ENCODE data around the gene KREMEN1.
"Not testable (repeated sequence)": the region's sequence is repeated elsewhere in the genome, so short reads cannot be mapped to it uniquely, and the experiment has no call there.

KREMEN1 gene

GRCh38 chr22:29072979-29073617 lies at the start of gene KREMEN1:
TSS of gene KREMEN1 (plus strand) at chr22:29073035. CDS start at chr22:29073131, 96 bp downstream.
- no peak for DNase-seq

DNA sequence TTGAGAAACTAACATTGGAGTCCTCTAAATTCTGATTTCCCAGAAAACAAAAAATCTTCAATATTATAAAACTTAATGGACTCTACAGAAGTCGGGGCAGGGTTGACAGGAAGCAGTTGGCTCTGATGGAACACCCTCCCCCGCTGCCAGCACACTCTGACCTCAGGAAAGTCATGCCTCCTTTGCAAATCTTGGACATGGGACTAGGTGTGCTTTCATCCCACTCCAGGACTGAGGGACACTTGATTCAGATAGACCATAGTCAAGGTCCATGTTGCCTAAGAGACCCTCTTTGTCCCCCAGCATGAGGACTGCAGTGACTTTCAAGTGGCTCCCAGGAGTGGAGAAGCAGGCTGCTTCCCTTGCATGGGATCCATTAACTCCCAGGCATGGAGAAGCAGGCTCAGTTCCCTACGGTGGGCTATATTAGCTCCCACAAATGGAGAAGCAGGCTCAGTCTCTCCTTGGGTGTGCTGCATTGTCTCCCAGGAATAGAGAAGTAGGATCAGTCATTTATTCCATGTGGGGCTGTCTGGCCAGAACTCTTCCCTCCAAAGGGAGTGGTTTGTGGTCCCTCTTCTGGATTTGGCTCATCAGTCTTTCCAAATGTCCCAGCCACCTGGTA lies 49.6 kb upstream of the KREMEN1 start:
- no peak for DNase-seq

- no peak for DNase-seq
These were observed 46.3 kb upstream of the KREMEN1 start for GRCh38 chr22:29026579-29026978.

GRCh38 chr22:29028468-29028867 lies 44.4 kb upstream of the KREMEN1 start:
- no peak for DNase-seq

- no peak for DNase-seq
These were observed 43.4 kb upstream of the KREMEN1 start for GRCh38 chr22:29029202-29030000.

- DNase-seq, result no peak
These were observed 42.7 kb upstream of the KREMEN1 start for GRCh38 chr22:29030016-29030617.

DNA sequence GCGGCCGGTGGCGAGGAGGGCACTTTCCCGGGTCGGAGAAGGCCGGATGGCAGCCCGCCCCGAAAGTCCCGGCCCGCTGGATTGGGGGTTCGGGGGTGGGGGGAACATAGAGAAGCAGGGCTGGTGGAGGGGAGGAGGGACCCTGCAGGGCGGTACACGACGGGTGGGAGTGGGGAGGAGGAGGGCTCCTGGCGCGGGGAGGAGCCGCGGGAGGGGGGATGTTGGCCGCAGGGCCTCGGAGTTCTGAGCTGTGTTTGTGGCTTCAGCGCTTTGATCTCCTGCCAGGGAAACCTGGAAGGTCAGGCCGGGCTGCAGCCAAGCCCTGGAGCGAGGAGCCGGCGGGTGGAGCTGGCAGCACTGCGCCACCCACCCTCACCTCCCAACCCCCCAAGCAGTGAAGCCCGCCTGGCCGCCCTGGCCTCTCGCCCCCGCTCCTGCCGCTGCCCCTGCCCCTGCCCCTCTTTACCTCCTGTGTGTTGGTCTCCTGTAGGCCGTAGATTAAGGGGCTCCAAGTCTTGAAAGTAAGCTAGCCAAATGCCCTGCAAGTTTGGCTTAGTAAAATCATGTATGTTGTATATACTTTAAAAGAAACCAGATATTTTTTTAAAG lies 42.1 kb upstream of the KREMEN1 start:
- no peak for DNase-seq

GRCh38 chr22:29031227-29032011 lies 41.4 kb upstream of the KREMEN1 start:
- DNase-seq, result no peak

GRCh38 chr22:29032014-29032475 lies 40.8 kb upstream of the KREMEN1 start:
- DNase-seq, result no peak

DNA sequence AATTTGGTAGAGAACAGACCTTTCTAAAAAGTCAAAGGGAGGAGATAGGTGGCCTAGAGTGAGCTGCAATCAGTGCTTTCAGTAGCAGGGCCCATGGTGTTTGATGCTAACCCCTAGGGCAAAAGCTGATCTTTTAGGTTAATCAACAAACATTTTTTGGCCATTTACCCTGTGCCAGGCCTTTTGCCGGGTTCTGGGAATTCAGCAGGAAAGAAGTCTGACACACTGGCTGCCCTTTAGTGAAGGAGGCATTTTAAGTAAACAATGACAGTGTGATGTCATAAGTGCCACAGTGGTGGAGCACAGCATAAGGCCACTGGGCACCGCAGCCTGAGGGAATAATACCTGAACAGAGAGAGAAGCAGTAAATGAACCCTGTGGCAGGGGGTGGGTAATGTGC lies 40.3 kb upstream of the KREMEN1 start:
- DNase-seq, result no peak

DNA sequence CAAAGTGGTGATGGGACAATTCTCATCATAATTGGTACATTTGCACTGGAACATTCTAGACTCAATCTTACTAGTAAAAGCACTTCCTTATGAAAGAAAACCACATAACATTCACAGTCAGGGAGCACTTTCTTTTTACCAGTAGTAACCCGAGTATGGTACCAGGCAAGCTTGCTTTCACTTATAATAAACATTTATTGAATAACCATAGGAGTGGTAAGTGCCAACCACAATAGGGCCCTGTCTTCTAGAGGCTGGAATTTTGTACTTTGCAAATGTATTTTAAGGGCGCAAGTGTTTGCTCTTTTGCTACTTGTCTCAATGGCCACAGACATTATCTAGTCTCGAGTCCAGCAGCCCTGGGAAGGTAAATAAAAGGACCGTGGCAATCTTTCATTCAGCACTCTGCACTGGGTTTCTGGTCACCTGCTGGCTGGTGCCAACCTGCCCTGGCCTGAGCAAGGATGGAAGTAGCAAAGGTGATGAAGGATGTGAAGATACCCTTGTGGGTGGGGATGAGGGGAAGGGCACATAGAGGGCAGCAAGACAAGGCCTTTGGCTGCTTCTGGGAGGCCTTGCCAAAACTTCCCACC lies 35.4 kb upstream of the KREMEN1 start:
- no peak for DNase-seq

DNA sequence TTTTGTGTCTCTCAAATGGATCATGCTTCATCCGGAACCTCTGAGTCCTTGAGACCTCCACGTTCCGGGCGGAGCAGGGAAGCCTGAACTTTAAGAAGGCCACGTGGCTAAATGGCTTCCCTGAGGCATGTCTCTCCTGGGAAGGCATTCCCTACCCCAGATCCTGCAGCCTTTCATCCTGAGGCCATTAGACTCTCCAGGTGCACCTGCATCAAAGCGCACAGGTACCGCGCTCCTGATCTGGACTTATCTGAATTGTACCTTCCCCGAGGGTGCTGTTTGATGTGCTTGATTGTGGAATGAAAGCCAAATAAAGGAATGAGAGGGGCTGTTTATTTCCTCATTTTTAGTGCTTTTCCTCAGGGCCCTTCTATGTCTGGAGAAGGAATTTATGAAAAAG lies 33.7 kb upstream of the KREMEN1 start:
- no peak for DNase-seq

GRCh38 chr22:29039684-29040083 lies 33.2 kb upstream of the KREMEN1 start:
- DNase-seq, result not testable (repeated sequence)

GRCh38 chr22:29040385-29041275 lies 32.2 kb upstream of the KREMEN1 start:
- peak; percentile 32 for DNase-seq

DNA sequence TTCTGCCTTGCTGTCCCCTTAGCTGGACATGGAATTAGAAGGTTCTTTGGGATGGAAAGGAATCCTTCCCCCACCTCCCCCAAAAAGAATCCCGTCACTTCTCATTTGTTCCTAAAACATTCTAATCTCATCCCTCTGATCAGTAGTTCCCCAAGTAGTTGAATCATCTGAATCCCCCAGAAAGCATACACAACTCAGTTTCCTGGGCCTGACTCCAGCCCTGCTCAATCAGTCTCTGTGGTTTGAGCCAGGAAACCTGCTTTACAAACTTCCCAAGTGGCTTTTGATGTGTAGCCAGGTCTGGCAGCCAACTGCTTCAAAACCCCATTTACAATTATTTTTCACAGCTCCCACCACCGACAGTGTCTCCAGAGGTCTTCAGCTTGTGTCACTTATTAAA lies 31.4 kb upstream of the KREMEN1 start:
- DNase-seq, result no peak

- no peak for DNase-seq
These were observed 28.8 kb upstream of the KREMEN1 start for GRCh38 chr22:29043906-29044575.

DNA sequence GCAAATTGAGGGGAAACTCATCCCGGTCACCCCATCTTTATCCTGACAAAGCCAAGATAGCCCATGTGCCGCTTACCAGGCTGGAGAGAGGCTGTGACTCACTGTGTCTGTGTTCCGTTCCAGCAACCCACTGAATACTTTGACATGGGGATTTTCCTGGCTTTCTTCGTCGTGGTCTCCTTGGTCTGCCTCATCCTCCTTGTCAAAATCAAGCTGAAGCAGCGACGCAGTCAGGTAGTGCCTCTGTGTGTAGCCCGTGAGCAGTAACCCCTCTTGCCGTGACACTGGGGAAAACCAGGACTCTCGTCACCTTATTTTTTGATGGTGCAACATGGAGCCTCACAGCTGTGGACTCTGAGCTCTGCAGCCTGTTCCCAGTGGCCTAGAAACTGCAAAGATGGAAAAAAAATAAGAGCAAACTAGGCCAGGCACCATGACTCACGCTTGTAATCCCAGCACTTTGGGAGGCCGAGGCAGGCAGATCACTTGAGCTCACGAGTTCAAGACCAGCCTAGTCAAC lies 28.1 kb upstream of the KREMEN1 start:
- no peak for DNase-seq

DNA sequence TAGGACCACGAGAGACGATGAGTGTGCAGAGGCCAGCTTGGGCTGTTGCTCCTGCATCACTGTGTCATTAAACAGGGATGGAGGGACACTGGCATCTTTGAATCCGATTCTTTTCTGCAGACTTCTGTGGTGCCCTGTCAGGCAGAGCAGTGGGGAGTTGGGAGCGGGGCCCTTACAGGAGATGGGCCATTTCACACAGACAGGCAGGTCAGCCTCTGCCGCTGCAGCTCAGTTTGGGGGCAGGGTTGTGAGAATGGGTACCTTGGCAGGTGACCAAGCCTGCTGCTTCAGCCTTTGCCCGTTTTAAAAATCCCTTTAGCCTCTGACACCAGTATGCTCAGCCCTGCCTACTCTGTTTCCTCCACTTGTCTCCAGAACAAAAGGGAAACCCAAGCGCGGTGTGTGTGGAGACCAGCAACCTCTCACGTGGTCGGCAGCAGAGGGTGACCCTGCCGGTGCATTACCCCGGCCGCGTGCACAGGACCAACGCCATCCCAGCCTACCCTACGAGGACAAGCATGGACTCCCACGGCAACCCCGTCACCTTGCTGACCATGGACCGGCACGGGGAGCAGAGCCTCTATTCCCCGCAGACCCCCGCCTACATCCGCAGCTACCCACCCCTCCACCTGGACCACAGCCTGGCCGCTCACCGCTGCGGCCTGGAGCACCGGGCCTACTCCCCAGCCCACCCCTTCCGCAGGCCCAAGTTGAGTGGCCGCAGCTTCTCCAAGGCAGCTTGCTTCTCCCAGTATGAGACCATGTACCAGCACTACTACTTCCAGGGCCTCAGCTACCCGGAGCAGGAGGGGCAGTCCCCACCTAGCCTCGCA lies 23.8 kb upstream of the KREMEN1 start:
- no peak for DNase-seq

All from NCI-H748 treated with DMSO at 0.1 percent for 48 hours (cell line).